NK-92 treated with Interleukin-12 subunit alpha and Interleukin-12 subunit beta, amount 100 ng/mL, for 24 hours (cell line): ENCODE results near the gene NXN.
"Not testable (repeated sequence)": the region's sequence is repeated elsewhere in the genome, so short reads cannot be mapped to it uniquely, and the experiment has no call there.

Source experiments
- DNase-seq: peaks from one replicate; lab custom pipeline; 2025; lab: John Stamatoyannopoulos, UW

The NXN gene

DNA sequence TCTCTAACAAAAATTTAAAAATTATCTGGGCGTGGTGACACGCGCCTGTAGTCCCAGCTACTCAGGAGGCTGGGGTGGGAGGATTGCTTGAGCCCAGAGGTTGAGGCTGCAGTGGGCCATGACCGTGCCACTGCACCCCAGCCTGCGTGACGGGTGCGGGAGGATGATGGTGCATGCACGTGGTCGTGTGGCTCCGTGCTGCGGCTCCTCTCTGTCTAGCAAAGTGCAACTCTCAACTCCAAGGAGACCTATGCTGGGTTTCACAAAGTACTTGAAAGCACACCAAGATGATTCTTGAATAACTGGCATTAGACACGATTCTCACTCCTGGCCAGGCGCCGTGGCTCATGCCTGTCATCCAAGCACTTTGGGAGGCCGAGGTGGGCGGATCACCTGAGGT is 25.8 kb downstream of the NXN start:
- DNase-seq: no peak

DNA sequence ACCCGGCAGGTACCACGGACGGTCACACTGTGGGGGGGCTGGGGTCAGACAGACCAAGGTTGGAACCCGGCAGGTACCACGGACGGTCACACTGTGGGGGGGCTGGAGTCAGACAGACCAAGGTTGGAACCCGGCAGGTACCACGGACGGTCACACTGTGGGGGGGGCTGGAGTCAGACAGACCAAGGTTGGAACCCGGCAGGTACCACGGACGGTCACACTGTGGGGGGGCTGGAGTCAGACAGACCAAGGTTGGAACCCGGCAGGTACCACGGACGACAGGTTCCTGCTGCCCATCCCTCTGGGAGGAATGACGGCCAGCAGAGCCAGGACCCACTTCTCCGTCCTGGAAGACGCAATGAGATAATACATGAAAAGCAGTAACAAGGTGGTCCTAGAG is 27.0 kb downstream of the NXN start:
- DNase-seq: not testable (repeated sequence)

DNA sequence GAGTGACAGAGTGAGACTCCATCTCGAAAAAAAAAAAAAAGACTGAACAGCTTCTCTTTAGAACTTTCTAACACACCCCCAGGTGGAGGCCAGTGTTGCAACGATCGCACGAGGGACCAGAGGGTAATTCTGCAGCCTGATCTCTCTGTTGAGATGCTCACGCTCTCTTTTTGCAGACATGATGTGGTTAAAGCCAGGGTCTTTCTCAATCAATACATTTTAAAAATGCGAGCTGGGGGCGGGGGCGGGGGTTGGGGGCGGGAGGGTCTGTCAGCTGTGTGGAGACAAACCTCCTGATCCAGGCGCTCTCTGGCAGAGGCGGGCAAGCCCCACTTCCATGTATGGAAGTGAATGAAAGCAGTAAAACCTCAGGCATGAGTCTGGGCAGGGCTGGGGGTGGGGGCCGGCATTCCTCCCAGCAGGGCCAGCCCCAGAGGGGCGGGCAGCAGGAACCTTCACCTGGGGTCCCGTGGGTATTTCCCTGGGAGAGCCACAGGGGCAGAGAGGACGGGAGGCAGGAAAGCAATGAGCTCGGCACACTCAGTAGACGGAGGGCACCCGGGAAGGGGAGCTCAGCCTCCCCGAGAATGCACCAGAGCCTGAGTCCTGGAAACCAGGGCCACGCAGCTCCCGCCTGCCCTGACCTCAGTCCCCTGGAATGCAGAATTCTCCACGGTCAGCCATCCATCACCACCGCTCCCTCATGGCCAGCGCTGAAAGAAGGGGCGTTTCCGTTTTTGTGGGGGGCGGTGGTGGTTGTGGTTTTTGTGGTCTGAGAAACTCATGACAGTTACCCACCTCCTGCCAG is 28.0 kb downstream of the NXN start:
- no peak for DNase-seq

DNA sequence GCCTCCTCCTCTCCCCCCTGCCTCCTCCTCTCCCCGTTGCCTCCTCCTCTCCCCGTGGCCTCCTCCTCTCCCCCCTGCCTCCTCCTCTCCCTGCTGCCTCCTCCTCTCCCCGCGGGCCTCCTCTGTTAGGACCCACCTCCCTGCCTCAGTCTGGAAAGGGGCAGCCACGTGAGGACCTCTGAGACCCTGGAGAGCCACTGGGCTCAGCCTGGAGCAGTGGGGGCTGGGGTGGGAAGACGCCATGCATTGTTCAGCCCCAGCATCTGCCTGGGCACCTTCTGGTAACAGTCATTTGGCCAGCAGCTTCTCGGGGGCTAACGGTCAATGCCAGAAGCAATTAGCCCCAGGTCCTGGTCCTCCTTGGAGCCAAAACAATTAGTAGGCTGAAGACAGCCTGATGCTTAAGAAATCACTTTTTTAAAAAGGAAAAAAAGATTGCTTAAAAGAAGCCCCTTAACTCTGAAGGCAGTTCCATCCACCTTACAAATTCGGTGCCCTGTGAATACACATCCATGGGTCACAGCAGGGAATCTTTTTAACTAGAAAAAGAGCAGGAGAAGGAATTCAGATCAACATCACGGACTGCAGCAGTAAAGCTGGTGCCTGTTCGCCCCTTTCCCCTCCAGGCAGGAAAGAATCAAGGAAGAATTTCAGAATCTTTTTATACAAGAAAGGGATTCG is 29.8 kb downstream of the NXN start:
- DNase-seq: no peak

- no peak for DNase-seq
These were observed 31.2 kb downstream of the NXN start for GRCh38 chr17:948284-948852.

DNA sequence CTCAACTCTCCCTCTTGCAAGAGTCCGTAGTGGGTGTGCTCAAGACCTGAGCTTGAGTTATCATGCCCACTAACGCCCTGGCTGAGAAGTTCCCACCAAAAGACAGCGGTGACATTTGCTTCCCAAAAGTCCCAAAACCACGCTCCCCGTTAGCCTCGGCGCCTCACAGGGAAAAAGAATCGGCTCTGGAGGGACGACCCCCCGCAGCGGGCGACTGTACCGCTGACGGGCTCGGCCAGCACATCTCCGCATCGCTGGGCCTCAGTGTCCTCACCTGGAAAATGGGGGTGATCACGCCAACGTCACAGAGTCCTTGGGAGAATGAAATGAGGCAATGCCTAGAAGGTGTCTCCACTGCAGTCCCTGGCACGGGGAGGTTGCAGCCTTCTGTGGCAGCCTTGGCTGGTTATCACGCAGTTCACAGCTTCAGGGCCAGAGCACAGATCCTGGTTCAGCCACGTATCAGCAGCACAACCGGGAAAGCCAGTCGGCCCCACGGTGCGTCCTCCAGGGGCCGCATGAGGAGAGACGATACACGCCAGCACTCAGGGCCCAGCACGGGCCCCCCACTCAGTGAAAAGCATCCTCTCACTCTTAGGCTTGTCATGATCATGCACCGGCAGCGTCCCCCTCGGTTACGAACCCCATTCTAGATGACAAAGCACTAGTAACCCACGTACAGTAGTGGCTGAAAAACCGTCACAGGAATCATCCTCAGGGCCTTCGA is 32.9 kb downstream of the NXN start:
- no peak for DNase-seq

DNA sequence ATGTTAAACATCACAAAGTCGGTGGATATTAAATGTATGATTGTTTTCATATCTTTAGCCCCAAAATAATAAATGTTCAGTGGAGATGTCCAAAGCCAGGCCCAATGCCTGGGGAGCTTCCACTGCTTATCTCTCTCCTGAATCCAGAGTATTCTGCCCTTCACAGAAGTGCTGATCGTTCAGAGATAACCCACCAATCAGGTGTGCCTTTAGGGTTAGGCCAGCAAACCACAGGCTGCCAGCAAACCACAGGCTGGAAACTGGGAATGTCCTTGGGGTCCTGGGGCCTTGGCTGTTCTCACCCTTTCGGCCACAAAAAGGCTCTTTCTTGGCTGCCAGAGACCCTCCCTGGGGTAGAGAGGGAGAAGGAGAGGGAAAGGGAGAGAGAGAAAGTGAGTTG is 33.9 kb downstream of the NXN start:
- DNase-seq: no peak

DNA sequence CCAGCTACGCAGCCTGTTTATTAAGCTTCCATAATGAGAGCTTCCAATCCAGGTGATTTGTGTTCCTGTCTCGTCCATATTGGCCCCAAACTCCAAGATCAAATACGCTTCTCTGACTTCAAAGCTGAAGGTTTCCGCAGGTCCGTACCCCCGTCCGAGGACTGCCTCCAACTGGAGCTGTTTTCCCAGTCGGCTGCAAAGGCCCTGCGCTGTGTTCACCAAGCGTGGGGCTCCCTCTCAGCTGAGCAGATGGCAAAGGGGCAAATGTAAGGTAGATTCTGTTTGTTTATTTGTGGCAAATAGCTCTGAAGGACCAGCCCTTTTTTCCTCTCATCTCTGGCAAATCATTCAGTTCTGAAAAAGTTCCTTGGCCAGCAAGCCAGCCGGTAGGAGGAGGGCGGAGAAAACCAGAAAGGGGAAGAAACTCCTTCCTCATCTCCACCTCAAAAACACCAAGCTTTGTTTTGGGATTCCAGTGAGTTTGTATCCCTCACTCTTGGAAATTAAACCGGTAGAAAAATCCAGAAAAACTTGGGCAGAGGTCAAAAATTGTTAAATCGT is 35.2 kb downstream of the NXN start:
- no peak for DNase-seq

- no peak for DNase-seq
These were observed 44.1 kb downstream of the NXN start for GRCh38 chr17:935485-935884.

DNA sequence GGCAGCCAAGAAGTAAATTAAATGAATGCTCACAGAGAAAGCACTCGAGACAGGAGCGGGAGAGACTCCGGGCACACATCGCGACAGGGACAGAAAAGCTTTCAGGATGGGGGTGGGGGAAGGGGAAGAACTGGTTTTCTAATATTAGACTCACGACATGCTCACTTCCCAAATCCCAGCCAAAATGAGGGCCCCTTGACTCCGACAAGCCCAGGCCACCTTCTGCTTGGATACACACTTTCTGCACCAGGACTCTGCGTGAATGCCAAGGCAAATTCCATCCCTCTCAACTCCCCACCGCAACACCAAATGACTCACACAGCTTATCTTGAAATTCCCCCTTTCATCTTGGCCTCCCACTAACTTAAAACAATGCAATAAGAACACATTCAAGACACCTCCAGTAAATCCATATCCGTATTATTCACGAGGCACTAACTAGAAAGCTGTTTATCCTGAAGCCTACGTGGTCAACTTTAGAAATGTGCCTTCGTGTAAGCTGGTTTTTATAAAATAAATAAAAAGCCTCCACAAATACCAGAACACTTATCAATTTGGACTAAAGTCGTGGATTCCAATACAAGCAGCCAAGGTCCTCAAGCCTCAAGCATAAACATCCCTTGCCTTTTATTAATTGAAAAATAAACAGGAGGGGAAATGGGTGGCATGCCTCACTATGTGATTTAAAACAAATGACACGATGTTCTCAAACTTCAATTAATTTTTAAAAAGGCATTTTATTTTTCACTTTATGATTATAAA is 46.1 kb downstream of the NXN start:
- no peak for DNase-seq

DNA sequence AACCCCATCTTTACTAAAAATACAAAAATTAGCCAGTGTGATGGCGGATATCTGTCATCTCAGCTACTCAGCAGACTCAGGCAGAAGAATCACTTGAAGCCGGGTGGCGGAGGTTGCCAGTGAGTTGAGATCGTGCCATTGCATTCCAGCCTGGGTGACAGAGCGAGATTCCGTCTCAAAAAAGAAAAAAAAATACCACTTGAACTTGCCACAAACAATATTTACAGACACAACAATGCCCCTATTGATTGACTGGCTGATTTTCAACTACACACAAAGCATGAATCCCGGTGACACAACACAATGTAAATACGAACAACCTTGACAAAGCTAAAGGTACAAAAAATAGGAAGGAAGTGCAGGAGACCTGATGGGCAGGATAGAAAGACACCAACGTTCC is 49.3 kb downstream of the NXN start:
- no peak for DNase-seq

DNA sequence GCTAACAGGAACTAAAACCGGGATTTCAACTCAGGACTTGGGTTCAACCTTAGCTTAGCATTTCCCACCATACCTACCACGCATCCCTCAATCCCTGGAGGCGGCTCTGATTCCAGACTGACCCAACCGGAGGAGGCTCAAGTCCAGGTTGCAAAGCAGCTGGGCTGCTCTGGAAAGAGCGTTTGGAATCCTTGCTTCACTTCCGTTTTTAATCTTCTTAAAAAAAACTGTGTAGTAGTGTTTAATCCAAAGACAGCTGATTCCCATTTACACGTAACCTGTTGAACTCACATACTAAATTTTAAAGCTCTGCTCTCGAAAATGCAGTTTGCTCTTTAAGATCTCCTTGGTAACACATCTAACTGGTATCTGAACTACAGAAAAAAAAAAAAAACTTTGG is 50.0 kb downstream of the NXN start:
- DNase-seq: no peak

DNA sequence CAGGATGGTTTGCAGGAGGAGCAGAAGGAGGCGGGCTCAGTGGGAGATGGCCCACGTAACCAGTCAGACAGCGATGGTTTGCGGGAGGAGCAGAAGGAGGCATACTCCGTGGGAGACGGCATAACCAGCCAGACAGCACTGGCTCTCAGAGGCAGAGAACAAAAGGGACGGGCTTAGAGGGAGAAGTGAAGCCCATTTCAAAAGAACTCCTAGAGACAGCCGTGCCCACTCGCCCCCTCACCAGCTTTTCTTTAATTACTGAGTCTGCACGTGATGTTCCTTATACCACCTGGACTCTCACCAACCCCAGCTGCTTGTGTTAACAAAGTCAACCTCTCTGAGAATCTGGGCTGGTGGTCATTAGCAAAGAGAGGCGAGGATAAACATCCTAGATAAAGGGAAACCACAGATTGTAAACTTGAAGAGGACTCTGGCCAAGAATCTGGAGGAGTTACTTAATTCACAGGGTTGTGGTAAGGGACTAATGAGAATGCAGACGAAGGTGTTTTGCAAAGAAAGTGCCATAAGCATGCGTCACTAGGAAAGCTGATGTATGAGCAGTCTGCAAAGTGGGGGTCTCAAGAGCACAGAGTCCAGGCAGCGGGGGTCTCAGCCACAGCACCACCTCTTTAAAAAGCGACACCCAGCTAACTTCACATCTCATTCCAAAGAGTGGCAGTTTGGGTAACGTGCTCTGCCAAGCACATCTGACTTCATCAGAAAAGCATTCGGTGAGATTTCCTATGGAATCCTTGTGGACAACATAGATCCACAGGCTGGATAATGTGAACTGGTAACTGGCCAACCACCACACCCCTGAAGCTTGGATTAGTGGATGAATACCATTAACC is 51.7 kb downstream of the NXN start:
- no peak for DNase-seq

DNA sequence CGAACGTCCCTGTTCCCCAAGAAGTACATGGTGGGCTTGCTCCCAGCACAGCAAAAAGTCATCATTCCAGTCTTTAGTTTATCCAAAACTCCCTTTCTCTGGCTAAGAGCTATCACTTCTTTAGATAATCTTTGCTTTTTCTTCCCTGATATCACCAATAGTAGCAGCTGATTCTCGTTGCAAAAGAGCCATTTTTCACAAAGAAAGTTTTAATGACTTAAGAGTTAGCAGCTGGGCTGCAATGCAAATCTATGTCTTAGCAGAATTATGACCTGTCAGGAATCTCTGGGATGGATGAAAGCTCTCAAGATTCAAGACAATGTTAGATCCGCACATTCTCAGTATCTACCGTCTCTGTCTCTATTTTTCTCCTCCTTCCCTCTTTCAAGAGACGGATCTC is 53.8 kb downstream of the NXN start:
- DNase-seq: no peak

GRCh38 chr17:924711-925475 is 54.7 kb downstream of the NXN start:
- no peak for DNase-seq

GRCh38 chr17:924306-924705 is 55.3 kb downstream of the NXN start:
- DNase-seq: not testable (repeated sequence)

- no peak for DNase-seq
These were observed 55.9 kb downstream of the NXN start for GRCh38 chr17:923633-924032.

DNA sequence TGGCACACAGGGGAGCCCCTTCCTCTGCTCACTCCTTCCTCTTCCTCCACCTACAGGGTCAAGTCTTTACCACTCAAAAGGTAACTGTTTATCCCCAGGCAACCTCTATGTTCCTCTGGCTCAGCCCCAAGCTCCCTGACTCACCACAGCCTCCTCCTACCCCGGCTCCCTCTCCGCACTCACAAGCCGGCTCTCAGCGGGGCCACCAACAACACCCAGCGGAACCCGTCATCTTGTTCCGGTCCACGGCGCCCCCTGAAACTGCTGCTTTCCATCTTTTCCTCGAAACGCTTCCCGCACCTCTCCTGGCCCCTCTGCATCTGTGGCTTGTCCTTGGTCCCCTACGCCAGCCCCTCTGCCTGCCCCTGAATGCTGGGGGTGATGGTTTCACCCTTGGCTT is 58.4 kb downstream of the NXN start:
- DNase-seq: no peak

GRCh38 chr17:920190-920589 is 59.4 kb downstream of the NXN start:
- DNase-seq: no peak
